Hepatocyte (in vitro differentiated cells): ENCODE measurements around the gene ZMYM2. TPM values are rescaled to one million over a fixed set of nuclear protein-coding genes. Genes with fewer than 3 reads are reported as not detected.

Experiments used
- DNase-seq: peaks from one replicate; pipeline ENCODE4 v3.0.0-alpha.2; 2016; ENCODE audit warnings: low spot score
- H2AFZ ChIP-seq: fragments of 200-600 bp; sonication (generic); 2 replicates; pipeline ENCODE4 v1.6.0; 2016; ENCODE audit warnings: antibody characterized with exemption, mild to moderate bottlenecking
- H3K27ac ChIP-seq: fragments of 200-600 bp; sonication (generic); 2 replicates; pipeline ENCODE4 v1.5.1; 2016; ENCODE audit warnings: mild to moderate bottlenecking
- H3K27me3 ChIP-seq: fragments of 200-600 bp; sonication (generic); 2 replicates; pipeline ENCODE4 v1.6.1; 2016
- H3K36me3 ChIP-seq: fragments of 200-600 bp; sonication (generic); replicated peaks from 2 replicates; pipeline ENCODE4 v1.5.1; 2016; ENCODE audit warnings: low read depth; ENCODE audit not compliant: insufficient read depth
- H3K4me1 ChIP-seq: fragments of 200-600 bp; sonication (generic); 2 replicates; pipeline ENCODE4 v1.5.1; 2016; ENCODE audit warnings: mild to moderate bottlenecking, moderate library complexity; ENCODE audit not compliant: insufficient read depth
- H3K4me2 ChIP-seq: fragments of 200-600 bp; sonication (generic); 2 replicates; pipeline ENCODE4 v1.6.0; 2016
- H3K4me3 ChIP-seq: fragments of 200-600 bp; sonication (generic); 2 replicates; pipeline ENCODE4 v1.5.1; 2016; ENCODE audit warnings: mild to moderate bottlenecking
- H3K79me2 ChIP-seq: fragments of 200-600 bp; sonication (generic); 2 replicates; pipeline ENCODE4 v1.6.0; 2017; ENCODE audit warnings: mild to moderate bottlenecking
- H3K9me2 ChIP-seq: fragments of 200-600 bp; sonication (generic); replicated peaks from 2 replicates; pipeline ENCODE4 v1.6.0; 2017; ENCODE audit warnings: mild to moderate bottlenecking; ENCODE audit not compliant: insufficient read depth
- H3K9me3 ChIP-seq: fragments of 200-600 bp; sonication (generic); 2 replicates; pipeline ENCODE4 v1.5.1; 2016; ENCODE audit warnings: low read depth, mild to moderate bottlenecking
- H4K20me1 ChIP-seq: fragments of 200-600 bp; sonication (generic); 2 replicates; pipeline ENCODE4 v1.6.0; 2016; ENCODE audit warnings: mild to moderate bottlenecking; ENCODE audit not compliant: insufficient read depth, poor library complexity, severe bottlenecking
- EZH2 ChIP-seq: fragments of 200-600 bp; sonication (generic); IDR thresholded peaks from 2 replicates; pipeline ENCODE4 v1.6.1; 2016; ENCODE audit warnings: antibody characterized with exemption, mild to moderate bottlenecking, borderline replicate concordance
- EZH2phosphoT487 ChIP-seq: fragments of 200-600 bp; sonication (generic); IDR thresholded peaks from one replicate; pipeline ENCODE4 v1.6.1; 2018; ENCODE audit warnings: antibody characterized with exemption, mild to moderate bottlenecking, low read depth, moderate library complexity; ENCODE audit not compliant: unreplicated experiment, severe bottlenecking
- WGBS: methylation state at CpG from one replicate; pipeline ENCODE4 v1.1.6; 2016; ENCODE audit warnings: low lambda C conversion rate; ENCODE audit errors: missing lambda C conversion rate; 5-methylcytosine and 5-hydroxymethylcytosine counted together
- polyA plus RNA-seq: library from polyadenylated mRNA; unstranded; fragments of >200 nt; fragmentation: Nextera tagmentation; extraction: Ambion mirVana; gene quantifications from 2 replicates; pipeline ENCODE4 v1.2.1, GENCODE V29; 2016
- total RNA-seq: library from RNA; depleted of rRNA; stranded (reverse); fragments of >200 nt; gene quantifications from 2 replicates; pipeline ENCODE4 v1.2.3, GENCODE V29; 2014
- TF ChIP-seq, protein P1 (sequence below): fragments of 200-600 bp; sonication (generic); IDR thresholded peaks from 2 replicates; pipeline ENCODE4 v1.5.1; 2016; ENCODE audit warnings: antibody characterized with exemption, mild to moderate bottlenecking; ENCODE audit not compliant: poor library complexity

Gene ZMYM2
- total and polyA plus RNA-seq, 2 experiments from 2014 or later: 25.2 to 91.1 TPM

DNA sequence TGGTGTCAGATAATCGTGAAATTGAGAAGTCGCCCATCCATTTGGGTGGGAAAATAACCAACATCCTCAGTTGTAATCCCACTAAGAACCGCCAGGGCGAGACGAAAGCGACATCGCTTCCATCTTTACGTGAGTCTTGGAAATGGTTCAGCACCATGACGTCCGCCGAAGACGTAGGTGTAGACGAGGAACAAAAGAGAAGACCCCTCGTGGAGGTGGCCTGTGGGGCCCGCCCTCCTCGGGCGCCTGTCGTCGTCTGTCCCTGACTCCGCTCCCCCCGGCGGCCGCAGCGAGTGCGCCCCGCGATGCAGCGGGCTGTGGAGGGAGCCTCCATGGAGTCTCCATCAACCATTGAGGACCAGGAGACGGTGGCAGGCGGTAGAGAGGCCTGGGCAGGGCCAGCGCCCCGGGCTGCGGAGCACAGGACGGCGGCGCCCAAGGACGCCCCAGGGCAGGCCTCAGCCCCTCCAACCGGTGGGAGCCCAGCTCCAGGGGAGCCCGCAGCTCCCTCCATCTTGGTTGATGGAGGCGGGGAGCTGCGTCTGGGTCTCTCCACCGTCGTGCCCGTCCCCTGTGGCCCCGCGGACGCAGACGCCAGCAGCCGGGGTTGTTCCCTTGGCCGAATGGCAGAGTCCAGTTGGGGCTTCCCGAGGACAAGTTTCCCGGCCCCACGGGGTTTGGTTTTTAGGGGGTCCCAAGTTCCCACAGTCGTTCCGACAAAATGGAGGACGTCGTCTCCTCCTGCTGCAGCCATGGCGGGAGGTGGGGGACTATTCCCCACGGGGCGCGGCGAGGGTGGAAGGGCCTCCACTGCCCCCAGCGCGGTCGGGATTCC is 990 bp upstream of the ZMYM2 start:
- Histone ChIP-seq H3K9me2 (no peaks in the 10 kb centered on the region), H3K4me2 (peak overlapping the region; percentile 85), H3K27ac (peak overlapping the region; percentile 100), H4K20me1 (peaks cover 21% of the 10 kb centered on the region), H3K9me3 (no peaks in the 10 kb centered on the region), H2AFZ (peak overlapping the region; percentile 91), H3K27me3 (no peaks in the 10 kb centered on the region), H3K79me2 (peaks cover 27% of the 10 kb centered on the region), H3K4me3 (peak overlapping the region; percentile 61), H3K4me1 (peaks cover 18% of the 10 kb centered on the region), H3K36me3 (no peaks in the 10 kb centered on the region)
- WGBS: 3% methylated on average over 65 of the region's 65 CpGs
- peak; percentile 85 for DNase-seq
- TF ChIP-seq, protein P1, sequence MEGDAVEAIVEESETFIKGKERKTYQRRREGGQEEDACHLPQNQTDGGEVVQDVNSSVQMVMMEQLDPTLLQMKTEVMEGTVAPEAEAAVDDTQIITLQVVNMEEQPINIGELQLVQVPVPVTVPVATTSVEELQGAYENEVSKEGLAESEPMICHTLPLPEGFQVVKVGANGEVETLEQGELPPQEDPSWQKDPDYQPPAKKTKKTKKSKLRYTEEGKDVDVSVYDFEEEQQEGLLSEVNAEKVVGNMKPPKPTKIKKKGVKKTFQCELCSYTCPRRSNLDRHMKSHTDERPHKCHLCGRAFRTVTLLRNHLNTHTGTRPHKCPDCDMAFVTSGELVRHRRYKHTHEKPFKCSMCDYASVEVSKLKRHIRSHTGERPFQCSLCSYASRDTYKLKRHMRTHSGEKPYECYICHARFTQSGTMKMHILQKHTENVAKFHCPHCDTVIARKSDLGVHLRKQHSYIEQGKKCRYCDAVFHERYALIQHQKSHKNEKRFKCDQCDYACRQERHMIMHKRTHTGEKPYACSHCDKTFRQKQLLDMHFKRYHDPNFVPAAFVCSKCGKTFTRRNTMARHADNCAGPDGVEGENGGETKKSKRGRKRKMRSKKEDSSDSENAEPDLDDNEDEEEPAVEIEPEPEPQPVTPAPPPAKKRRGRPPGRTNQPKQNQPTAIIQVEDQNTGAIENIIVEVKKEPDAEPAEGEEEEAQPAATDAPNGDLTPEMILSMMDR: peak; percentile 60
- no peak for TF ChIP-seq EZH2phosphoT487

DNA sequence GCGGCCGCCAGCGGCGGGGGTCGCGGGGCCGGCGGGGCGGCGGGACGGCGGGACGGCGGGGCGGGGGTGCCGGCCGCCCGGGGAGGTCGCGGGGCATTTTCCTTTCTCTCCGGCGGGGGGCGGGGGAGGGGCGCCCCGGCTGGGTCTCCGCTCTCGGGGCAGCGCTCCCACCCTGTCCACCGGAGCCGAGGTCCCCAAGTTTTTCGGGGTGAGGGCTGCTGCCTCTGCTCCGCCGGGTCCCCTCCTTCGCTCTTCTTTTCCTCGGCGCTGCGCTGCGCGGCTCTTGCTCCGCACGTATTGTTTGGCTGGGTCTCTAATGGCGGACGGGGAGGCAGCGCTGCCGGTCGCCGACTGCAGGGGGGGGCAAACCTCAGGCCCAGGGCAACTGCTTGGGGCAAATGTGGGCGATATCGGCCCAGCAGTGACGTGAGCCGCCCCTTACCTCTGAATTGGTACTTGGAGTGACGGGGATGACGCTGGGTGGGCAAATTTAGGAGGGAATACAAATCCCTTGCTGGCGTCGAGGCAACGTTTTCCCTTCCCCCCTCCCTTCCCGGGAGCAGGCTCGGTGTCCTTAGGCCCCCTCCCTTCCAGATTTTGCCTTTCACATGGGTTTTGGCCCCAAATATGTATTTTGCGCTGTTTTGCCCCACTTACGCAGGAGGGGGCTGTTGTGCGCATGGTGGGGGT is 759 bp downstream of the ZMYM2 start:
- Histone ChIP-seq H3K4me1 (peaks cover 18% of the 10 kb centered on the region), H4K20me1 (peaks cover 39% of the 10 kb centered on the region), H3K36me3 (no peaks in the 10 kb centered on the region), H3K9me2 (no peaks in the 10 kb centered on the region), H3K79me2 (peaks cover 45% of the 10 kb centered on the region), H2AFZ (peak overlapping the region; percentile 74), H3K9me3 (no peaks in the 10 kb centered on the region), H3K4me3 (peak overlapping the region; percentile 69), H3K4me2 (peak overlapping the region; percentile 90), H3K27ac (peak overlapping the region; percentile 100), H3K27me3 (no peaks in the 10 kb centered on the region)
- DNase-seq: peak; percentile 71
- TF ChIP-seq, protein P1: no peak
- TF ChIP-seq EZH2 (no peak), EZH2phosphoT487 (no peak)
- 2% methylated on average over 24 of the region's 61 CpGs for WGBS

DNA sequence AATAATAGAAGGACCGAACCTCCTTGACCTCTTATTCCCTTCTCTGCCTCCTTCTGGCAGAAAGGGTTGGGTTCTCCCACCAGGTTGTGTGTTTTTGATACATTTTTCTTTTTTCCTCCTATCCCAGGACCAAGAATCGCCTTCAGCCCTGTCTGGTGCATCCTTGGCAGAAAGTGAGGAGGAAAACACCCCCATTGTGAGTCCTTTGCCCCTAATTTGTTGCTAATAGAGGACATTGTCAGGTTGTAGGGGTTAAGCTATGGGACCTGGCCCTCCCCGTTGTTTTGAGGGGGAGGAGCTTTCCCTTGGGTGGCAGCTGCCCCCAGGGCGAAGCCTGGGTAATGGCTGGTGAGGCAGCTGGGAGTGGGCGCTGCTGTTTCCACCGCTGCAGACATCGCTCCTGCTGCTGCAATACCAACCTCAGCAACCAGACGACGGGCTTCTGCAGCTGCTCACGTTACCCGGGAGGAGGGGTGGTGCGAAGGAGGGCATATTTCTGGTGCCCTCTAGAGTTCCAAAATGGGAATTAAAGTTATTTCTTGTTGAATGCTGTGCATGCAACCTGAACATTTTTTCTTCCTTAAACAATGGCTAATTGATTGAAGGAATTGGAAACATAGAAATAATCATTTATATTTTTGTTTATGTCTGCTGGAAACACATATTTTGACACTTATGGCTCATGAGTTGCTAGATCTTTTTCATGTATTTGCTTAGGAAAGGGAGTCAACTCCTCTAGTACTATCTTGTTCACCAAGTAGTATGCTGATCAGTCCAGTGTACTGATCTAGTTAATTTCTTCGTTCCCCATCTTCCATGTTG is 1.5 kb downstream of the ZMYM2 start:
- no peak for TF ChIP-seq EZH2phosphoT487
- TF ChIP-seq, protein P1: peak; percentile 85
- Histone ChIP-seq H4K20me1 (peaks cover 46% of the 10 kb centered on the region), H3K36me3 (no peaks in the 10 kb centered on the region), H3K4me3 (peak overlapping the region; percentile 69), H3K27me3 (no peaks in the 10 kb centered on the region), H3K27ac (peak overlapping the region; percentile 100), H2AFZ (peak overlapping the region; percentile 74), H3K79me2 (peaks cover 52% of the 10 kb centered on the region), H3K4me2 (peak overlapping the region; percentile 90), H3K9me2 (no peaks in the 10 kb centered on the region), H3K4me1 (peaks cover 18% of the 10 kb centered on the region), H3K9me3 (no peaks in the 10 kb centered on the region)
- WGBS: 3% methylated on average over 13 of the region's 13 CpGs
- DNase-seq: peak; percentile 95
